Endothelial cell of umbilical vein (primary cell): ENCODE results near the gene ACR. TPM values are rescaled to one million over a fixed set of nuclear protein-coding genes. Genes with fewer than 3 reads are reported as not detected.

Experiments used
- BruUV-seq: library from RNA; stranded (reverse); fragments of 400-500 nt; replicated peaks from 2 replicates; lab custom pipeline; 2021; lab: Mats Ljungman, UMichigan
- CTCF ChIA-PET: fragments of 300-600, 350-600 bp; sonication (Branson Sonifier 250); formaldehyde crosslinking; loops from one replicate; lab custom pipeline; 2021; ENCODE audit warnings: antibody characterized with exemption, inconsistent platforms; lab: Charles Lee
- POLR2A ChIA-PET: fragments of 300-600, 350-600 bp; sonication (Branson Sonifier 250); formaldehyde crosslinking; loops from one replicate; lab custom pipeline; 2021; ENCODE audit warnings: antibody characterized with exemption, inconsistent platforms; lab: Charles Lee
- DNase-seq: peaks from one replicate; pipeline ENCODE4 v3.0.0-alpha.2; 2011; ENCODE audit warnings: low read depth, low spot score
- FAIRE-seq: peaks from 2 replicates; lab custom pipeline; 2011; peaks lifted over from hg19 to GRCh38; lab: Jason Lieb, UNC
- H2AFZ ChIP-seq: 2 replicates; pipeline ENCODE4 v1.6.0; 2012; ENCODE audit warnings: low read depth, low read length, control low read depth, inconsistent platforms
- H3K27ac ChIP-seq: 2 replicates; pipeline ENCODE4 v1.5.1; 2011; ENCODE audit warnings: low read depth, mild to moderate bottlenecking, control low read depth, low read length, moderate library complexity; ENCODE audit not compliant: insufficient read depth
- H3K27me3 ChIP-seq, 2 experiments: 2 replicates each; pipeline versions ENCODE4 v1.6.0 to v1.6.1; 2011; ENCODE audit warnings: low read length in 2 of 2, mixed read lengths in 1 of 2; ENCODE audit not compliant: control insufficient read depth in 2 of 2, insufficient read depth in 2 of 2
- H3K36me3 ChIP-seq, 2 experiments: 2 replicates in 1 of 2; 3 replicates in 1 of 2; pipeline ENCODE4 v1.5.1; 2011; ENCODE audit warnings: low read length in 2 of 2, mild to moderate bottlenecking in 1 of 2, moderate library complexity in 1 of 2; ENCODE audit not compliant: control insufficient read depth in 2 of 2, insufficient read depth in 2 of 2; ENCODE audit errors: extremely low read depth in 1 of 2
- H3K4me1 ChIP-seq: 3 replicates; pipeline ENCODE4 v1.5.1; 2011; ENCODE audit warnings: mild to moderate bottlenecking, low read length; ENCODE audit not compliant: control insufficient read depth, insufficient read depth; ENCODE audit errors: extremely low read depth
- H3K4me2 ChIP-seq: 2 replicates; pipeline ENCODE4 v1.6.1; 2011; ENCODE audit warnings: low read length, control low read depth, mixed read lengths; ENCODE audit not compliant: insufficient read depth
- H3K4me3 ChIP-seq, 3 experiments: fragments of 200-600 bp in 1 of 3; sonication (generic), shearing (Covaris generic) in 1 of 3; replicated peaks in 1 of 3; 2 replicates each; pipeline ENCODE4 v1.5.1; 2011 to 2016; ENCODE audit warnings: control low read depth in 3 of 3, low read length in 3 of 3, mild to moderate bottlenecking in 2 of 3, inconsistent platforms in 1 of 3, low read depth in 1 of 3, moderate library complexity in 1 of 3; ENCODE audit not compliant: insufficient read depth in 1 of 3
- H3K79me2 ChIP-seq: 2 replicates; pipeline ENCODE4 v1.6.0; 2012; ENCODE audit warnings: low read length, inconsistent platforms; ENCODE audit not compliant: control insufficient read depth, insufficient read depth
- H3K9ac ChIP-seq: replicated peaks from 2 replicates; pipeline ENCODE3; 2011; ENCODE audit warnings: low read length, control low read depth; ENCODE audit not compliant: insufficient read depth; ENCODE audit errors: extremely low read depth
- H3K9me1 ChIP-seq: replicated peaks from 3 replicates; pipeline ENCODE4 v1.6.0; 2011; ENCODE audit warnings: mild to moderate bottlenecking, low read length; ENCODE audit not compliant: control insufficient read depth, insufficient read depth; ENCODE audit errors: extremely low read depth
- H3K9me3 ChIP-seq: replicated peaks from 2 replicates; pipeline ENCODE4 v1.5.1; 2012; ENCODE audit warnings: low read length, inconsistent platforms; ENCODE audit not compliant: control insufficient read depth, insufficient read depth
- H4K20me1 ChIP-seq: replicated peaks from 2 replicates; pipeline ENCODE3; 2011; ENCODE audit warnings: mild to moderate bottlenecking, low read length; ENCODE audit not compliant: control insufficient read depth, insufficient read depth; ENCODE audit errors: extremely low read depth
- EZH2 ChIP-seq: IDR thresholded peaks from 2 replicates; pipeline ENCODE4 v1.6.1; 2012; ENCODE audit warnings: borderline replicate concordance, low read depth, mild to moderate bottlenecking, moderate library complexity, low read length, inconsistent platforms; ENCODE audit not compliant: severe bottlenecking
- FOS ChIP-seq: IDR thresholded peaks from 2 replicates; pipeline ENCODE4 v1.6.1; 2011; ENCODE audit warnings: mild to moderate bottlenecking, low read length, moderate library complexity, borderline replicate concordance; ENCODE audit not compliant: insufficient read depth
- GATA2 ChIP-seq: IDR thresholded peaks from 2 replicates; pipeline ENCODE4 v1.7.0; 2011; ENCODE audit warnings: low read depth, mild to moderate bottlenecking, moderate library complexity, mixed read lengths, low read length; ENCODE audit not compliant: insufficient read length, insufficient read depth
- MYC ChIP-seq: IDR thresholded peaks from one replicate; pipeline ENCODE4 v1.6.1; 2011; ENCODE audit warnings: mild to moderate bottlenecking, low read depth, low read length
- POLR2A ChIP-seq: IDR thresholded peaks from 2 replicates; pipeline ENCODE4 v1.6.1; 2012; ENCODE audit warnings: low read depth, mild to moderate bottlenecking, control low read depth, low read length
- POLR2AphosphoS5 ChIP-seq: IDR thresholded peaks from 2 replicates; pipeline ENCODE4 v1.6.1; 2012; ENCODE audit warnings: low read depth, mild to moderate bottlenecking, control low read depth, low read length, moderate library complexity; ENCODE audit not compliant: insufficient read depth
- dilution Hi-C: fragments of 300-500 bp; cut with MboI; formaldehyde crosslinking; loops from one replicate; pipeline ENCODE4 v1.15.0; 2019; ENCODE audit warnings: low sequenced_read_pairs; ENCODE audit not compliant: extremely low pct_ligation_motif_present
- intact Hi-C: fragments of 100-400 bp; cut with micrococcal nuclease; formaldehyde crosslinking; loops from one replicate; pipeline ENCODE4 v1.10.0; 2022
- polyA plus RNA-seq, 4 experiments: library from polyadenylated mRNA; depleted of rRNA in 3 of 4; stranded (reverse) in 3 of 4; unstranded in 1 of 4; fragments of >200 nt; gene quantifications; 2 replicates each; pipeline versions ENCODE4 v1.2.1 to v1.2.3, GENCODE V29; 2011 to 2012; ENCODE audit warnings: missing spikeins in 1 of 4
- total RNA-seq: library from RNA; stranded (reverse); gene quantifications from 2 replicates; pipeline ENCODE4 v1.2.3, GENCODE V29; 2021
- TF ChIP-seq, protein P1 (sequence below), 2 donors: IDR thresholded peaks; 1 replicate in 1 of 2; 2 replicates in 1 of 2; pipeline ENCODE4 v1.5.1; 2011; ENCODE audit warnings: low read length in 2 of 2, mild to moderate bottlenecking in 2 of 2, moderate library complexity in 2 of 2, control low read depth in 1 of 2, inconsistent platforms in 1 of 2, low read depth in 1 of 2; ENCODE audit not compliant: insufficient read depth in 1 of 2; ENCODE audit errors: extremely low read depth in 1 of 2

ACR gene
- total and polyA plus RNA-seq, 2 donors (not counting 3 experiments of a cell fraction or from before 2014, with no cell fraction given) = 0.91 to 4.1 TPM

DNA sequence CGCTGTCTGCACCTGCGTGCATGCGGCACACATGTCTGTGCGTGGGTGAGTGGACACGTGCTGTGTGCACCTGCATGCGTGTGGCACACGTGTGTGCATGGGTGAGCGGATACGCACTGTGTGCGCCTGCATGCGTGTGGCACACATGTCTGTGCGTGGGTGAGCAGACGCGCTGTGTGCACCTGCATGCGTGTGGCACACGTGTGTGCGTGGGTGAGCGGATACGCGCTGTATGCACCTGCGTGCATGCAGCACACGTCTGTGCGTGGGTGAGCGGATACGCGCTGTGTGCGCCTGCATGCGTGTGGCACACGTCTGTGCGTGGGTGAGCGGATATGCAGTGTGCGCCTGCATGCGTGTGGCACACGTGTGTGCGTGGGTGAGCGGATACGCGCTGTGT is 27.1 kb upstream of the ACR start:
- FAIRE-seq (no peak), DNase-seq (no peak)
- no peak overlapping the region for H3K9ac ChIP-seq
- no TSS peak for BruUV-seq
- peaks cover 37 to 78% of the 10 kb centered on the region in 2 experiments for H3K36me3 ChIP-seq
- intact Hi-C loops (no loop called here), dilution Hi-C loops (no loop called here)
- POLR2A ChIA-PET = no interaction called here
- no peaks in the 10 kb centered on the region for H3K4me1 ChIP-seq
- peaks cover 16% of the 10 kb centered on the region for H3K79me2 ChIP-seq
- no peak overlapping the region for H2AFZ ChIP-seq
- TF ChIP-seq GATA2 (no peak), EZH2 (no peak), POLR2A (no peak), FOS (no peak), POLR2AphosphoS5 (no peak)
- no peak overlapping the region for H3K4me3 ChIP-seq
- no peak overlapping the region for H3K4me2 ChIP-seq
- no peaks in the 10 kb centered on the region for H4K20me1 ChIP-seq
- no peaks in the 10 kb centered on the region for H3K9me3 ChIP-seq
- H3K27me3 ChIP-seq = no peaks in the 10 kb centered on the region
- no peaks in the 10 kb centered on the region for H3K9me1 ChIP-seq
- no peak overlapping the region for H3K27ac ChIP-seq
- CTCF ChIA-PET = no interaction called here

DNA sequence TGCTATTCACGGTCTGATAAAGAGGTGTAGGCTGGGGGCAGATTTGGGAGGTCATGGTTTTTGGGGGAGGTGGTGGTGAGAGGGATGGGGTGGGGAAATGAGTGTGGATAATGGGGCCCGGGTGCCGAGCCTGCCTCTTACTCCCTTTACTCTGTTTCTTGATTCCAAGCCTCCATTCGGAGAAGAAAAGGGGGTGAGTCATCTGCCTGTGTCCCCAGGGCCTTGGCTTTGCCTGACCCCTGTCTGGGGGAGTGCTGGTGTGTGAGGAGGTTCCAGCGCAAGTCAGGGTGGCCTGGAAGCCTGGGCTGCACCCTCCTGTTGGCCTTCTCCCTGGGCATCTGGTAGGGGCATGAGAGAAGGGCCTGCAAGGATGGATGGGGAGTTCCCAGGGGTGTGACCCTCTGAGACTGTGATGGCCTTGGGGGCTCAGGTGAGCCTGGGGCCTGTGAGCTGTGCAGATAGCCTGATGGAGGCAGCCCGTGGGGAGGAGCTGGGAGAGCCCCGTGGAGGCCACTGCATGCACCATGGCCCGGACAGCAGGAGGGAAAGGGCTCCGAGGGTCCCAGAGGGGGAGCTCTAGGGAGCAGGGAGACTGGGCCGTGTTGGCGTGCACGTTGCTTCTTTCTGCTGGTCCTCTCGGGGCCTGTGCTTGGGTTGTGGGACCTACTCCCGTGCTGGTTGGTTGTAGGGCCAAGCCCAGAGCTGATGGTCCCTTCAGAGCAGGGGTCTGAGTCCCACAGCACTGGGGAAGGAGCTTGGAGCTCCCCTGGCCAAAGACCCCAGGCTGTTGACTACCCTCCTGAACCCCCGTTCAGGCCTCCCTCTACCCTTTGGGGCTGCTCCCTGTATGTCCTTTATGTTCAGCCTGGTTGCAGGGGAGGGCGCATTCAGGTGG is 26.3 kb upstream of the ACR start:
- Histone ChIP-seq H3K27ac (no peak overlapping the region), H3K36me3 (peaks cover 36 to 78% of the 10 kb centered on the region in 2 experiments), H4K20me1 (no peaks in the 10 kb centered on the region), H3K4me2 (no peak overlapping the region), H2AFZ (no peak overlapping the region), H3K4me3 (no peak overlapping the region), H3K9me1 (no peaks in the 10 kb centered on the region), H3K9ac (no peak overlapping the region), H3K9me3 (no peaks in the 10 kb centered on the region), H3K4me1 (no peaks in the 10 kb centered on the region), H3K27me3 (no peaks in the 10 kb centered on the region), H3K79me2 (peaks cover 10% of the 10 kb centered on the region)
- DNase-seq (no peak), FAIRE-seq (no peak)
- dilution Hi-C loops = no loop called here
- POLR2A ChIA-PET = no interaction called here
- CTCF ChIA-PET = no interaction called here
- TF ChIP-seq MYC = no peak
- TF ChIP-seq GATA2 = no peak
- TF ChIP-seq, protein P1, sequence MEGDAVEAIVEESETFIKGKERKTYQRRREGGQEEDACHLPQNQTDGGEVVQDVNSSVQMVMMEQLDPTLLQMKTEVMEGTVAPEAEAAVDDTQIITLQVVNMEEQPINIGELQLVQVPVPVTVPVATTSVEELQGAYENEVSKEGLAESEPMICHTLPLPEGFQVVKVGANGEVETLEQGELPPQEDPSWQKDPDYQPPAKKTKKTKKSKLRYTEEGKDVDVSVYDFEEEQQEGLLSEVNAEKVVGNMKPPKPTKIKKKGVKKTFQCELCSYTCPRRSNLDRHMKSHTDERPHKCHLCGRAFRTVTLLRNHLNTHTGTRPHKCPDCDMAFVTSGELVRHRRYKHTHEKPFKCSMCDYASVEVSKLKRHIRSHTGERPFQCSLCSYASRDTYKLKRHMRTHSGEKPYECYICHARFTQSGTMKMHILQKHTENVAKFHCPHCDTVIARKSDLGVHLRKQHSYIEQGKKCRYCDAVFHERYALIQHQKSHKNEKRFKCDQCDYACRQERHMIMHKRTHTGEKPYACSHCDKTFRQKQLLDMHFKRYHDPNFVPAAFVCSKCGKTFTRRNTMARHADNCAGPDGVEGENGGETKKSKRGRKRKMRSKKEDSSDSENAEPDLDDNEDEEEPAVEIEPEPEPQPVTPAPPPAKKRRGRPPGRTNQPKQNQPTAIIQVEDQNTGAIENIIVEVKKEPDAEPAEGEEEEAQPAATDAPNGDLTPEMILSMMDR (IDR thresholded peaks at IDR 0.05; ENCODE audit: extremely low read depth in 1 of 2, insufficient read depth in 1 of 2, low read depth in 1 of 2, low read length in 2 of 2) = no peak
- TF ChIP-seq POLR2A = peak; percentile 38
- intact Hi-C loops = no loop called here
- no TSS peak for BruUV-seq
